NCI-H2227 (cell line): Measurements from ENCODE around the gene ABCG2.

Experiments
- DNase-seq: peaks from one replicate; lab custom pipeline; 2025; ENCODE audit not compliant: unreplicated experiment; lab: John Stamatoyannopoulos, UW

ABCG2 gene

DNA sequence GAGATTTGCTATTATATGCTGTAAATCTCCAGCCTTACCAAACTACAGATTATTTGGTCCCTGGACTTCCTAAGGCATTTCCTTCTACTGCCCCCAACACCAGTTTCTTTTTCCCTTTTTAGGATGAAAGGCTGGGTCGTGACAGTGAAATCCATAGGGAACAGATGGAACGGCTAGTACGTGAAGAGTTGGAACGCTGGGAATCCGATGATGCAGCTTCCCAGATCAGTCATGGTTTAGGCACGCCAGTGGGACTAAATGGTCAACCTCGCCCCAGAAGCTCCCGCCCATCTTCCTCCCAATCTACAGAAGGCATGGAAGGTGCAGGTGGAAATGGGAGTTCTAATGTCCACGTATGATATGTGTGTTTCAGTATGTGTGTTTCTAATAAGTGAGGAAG, 83.1 kb downstream of the ABCG2 start:
- no peak for DNase-seq

GRCh38 chr4:88070031-88070430, 88.4 kb downstream of the ABCG2 start:
- DNase-seq, result no peak

- DNase-seq, result no peak
Observed at GRCh38 chr4:88064410-88064809, 94.0 kb downstream of the ABCG2 start.

GRCh38 chr4:88063634-88064296, 94.7 kb downstream of the ABCG2 start:
- no peak for DNase-seq

GRCh38 chr4:88062843-88063242, 95.6 kb downstream of the ABCG2 start:
- DNase-seq, result no peak

DNA sequence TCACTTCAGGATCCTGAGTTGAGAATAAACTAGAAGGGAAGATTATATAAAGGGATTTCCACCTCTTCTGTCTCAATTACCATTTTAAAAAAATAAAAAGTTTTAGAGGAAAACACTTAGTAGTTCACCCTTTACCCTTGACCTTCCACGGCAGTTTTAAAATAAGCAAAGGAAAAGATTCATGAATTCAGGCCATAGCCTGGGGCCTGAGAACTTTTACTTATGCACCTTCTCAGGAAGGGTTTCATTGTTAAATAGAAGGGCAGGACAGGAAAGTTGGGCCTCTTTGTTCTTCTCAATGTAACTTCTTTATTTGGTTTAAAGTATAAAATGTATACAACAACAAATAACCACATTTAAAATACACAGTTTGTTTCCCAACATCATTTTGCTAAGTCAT, 96.1 kb downstream of the ABCG2 start:
- no peak for DNase-seq

DNA sequence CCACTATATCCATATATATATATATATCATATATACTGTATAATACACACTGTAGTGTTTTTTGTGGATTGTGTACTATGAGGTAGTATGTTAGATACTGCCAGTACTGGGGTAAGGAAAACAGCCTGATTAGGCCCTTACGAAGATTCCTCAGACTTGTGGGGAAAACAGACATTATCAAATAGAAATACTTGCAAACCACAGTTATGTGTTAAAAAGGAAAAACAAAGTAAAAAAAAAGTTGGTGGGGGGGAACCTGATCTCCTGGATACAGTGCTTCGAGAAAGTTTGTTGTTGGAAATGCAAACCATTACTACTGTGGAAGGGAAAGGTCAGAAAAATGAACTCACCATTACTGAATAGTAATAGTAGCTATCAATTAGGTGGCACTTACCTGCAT, 98.0 kb downstream of the ABCG2 start:
- no peak for DNase-seq

GRCh38 chr4:88059766-88060165, 98.7 kb downstream of the ABCG2 start:
- DNase-seq, result no peak

- no peak for DNase-seq
Observed at GRCh38 chr4:88058295-88058694, 100.1 kb downstream of the ABCG2 start.

DNA sequence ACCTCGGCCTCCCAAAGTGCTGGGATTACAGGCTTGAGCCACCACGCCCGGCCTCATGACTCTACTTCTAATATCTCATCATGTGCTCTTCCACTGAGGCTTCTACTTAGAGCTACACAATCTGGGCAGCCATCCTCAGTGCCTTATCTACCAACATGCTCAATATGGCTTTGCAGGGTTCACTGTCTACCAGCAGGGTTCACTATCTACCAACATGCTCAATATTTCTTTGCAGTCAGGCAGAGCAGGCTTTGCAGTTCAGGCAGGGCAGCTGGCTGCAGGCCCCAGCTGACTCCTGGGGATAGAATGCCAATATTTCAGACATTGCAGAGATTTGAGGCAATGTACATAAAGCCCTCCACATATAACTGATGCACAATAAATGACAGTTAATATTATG, 103.5 kb downstream of the ABCG2 start:
- DNase-seq, result peak; percentile 6

GRCh38 chr4:88054229-88054628, 104.2 kb downstream of the ABCG2 start:
- DNase-seq, result no peak

GRCh38 chr4:88045021-88045420, 113.4 kb downstream of the ABCG2 start:
- DNase-seq, result no peak

GRCh38 chr4:88043586-88044340, 114.7 kb downstream of the ABCG2 start:
- DNase-seq, result no peak

DNA sequence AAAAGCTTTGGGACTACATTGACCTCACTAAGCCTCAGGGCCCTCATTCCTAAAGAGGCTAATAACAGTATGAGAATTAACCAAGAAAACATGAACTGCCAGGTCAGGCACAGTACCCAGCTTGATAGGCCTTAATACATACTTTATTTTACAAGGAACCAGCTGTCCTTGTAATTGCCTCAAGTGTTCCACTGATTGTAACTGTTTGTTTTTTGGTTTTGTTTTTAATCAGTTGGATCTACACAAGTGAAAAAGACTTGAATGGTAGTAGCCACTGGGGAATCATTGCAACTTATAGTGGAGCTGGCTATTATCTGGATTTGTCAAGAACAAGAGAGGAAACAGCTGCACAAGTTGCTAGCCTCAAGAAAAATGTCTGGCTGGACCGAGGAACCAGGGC, 115.4 kb downstream of the ABCG2 start:
- no peak for DNase-seq

DNA sequence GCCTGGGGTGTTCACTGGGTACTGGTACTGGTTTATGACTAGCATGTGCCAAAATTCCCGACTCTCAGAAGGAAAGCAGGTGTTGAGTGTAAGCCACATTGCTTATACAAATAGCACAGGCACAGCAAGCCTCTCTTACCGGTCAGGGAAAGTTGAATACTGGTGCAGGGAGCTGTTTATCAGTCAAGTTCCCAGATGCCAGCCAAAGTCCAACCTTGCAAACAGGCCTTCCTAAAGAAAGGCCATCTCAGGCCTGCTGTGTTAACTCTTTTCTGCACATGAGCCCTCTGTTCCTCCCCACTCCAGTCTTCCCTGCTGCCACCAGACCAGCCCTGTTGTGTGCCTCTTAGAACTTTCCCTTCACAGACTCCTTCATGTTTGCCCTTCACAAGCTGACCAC, 116.8 kb downstream of the ABCG2 start:
- DNase-seq, result no peak

- DNase-seq, result no peak
Observed at GRCh38 chr4:88040707-88041106, 117.7 kb downstream of the ABCG2 start.
